Subcutaneous adipose tissue (tissue), 4 donors: ENCODE results near the gene PYURF. TPM values are rescaled to one million over a fixed set of nuclear protein-coding genes. Genes with fewer than 3 reads are reported as not detected.

Experiments
- total RNA-seq, 4 donors: library from RNA; depleted of rRNA; stranded (reverse); fragments of >200 nt; gene quantifications; one replicate each; pipeline ENCODE4 v1.1.0, GENCODE V29; 2016
- TF ChIP-seq, protein P1 (sequence below): fragments of 450-650 bp; IDR thresholded peaks from one replicate; pipeline ENCODE4 v1.5.1; 2016; ENCODE audit warnings: low read depth, mild to moderate bottlenecking, control low read depth, antibody characterized with exemption, moderate library complexity

PYURF gene
- total RNA-seq, 4 donors from 2014 or later = 103 to 142 (median 117) TPM

DNA sequence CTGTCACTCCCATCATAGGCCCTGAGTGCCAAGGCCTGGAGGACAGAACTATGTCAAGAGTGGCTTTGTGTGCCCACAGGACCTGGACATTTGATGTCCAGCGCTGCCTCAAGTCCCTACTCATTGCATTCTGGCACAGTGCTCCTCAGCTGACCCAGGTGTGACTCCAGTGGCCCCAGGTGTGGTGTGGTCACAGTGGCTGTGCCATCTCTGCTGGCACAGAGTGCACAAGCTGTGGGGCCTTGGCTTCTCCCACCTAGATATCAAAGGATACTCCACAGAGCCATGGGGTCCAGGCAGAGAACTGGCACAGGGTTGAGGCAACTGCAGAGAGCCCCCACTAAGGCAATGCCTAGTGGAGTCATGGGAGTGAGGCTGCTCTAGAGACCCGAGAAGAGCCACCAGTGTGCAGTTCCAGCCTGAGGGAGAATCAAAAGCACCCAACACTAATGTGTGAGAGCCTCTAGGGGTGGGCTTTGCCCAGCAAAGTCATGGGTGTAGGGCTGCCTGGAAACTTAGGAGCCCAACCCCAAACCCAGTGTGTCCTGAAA lies 25.6 kb downstream of the PYURF start:
- TF ChIP-seq, protein P1, sequence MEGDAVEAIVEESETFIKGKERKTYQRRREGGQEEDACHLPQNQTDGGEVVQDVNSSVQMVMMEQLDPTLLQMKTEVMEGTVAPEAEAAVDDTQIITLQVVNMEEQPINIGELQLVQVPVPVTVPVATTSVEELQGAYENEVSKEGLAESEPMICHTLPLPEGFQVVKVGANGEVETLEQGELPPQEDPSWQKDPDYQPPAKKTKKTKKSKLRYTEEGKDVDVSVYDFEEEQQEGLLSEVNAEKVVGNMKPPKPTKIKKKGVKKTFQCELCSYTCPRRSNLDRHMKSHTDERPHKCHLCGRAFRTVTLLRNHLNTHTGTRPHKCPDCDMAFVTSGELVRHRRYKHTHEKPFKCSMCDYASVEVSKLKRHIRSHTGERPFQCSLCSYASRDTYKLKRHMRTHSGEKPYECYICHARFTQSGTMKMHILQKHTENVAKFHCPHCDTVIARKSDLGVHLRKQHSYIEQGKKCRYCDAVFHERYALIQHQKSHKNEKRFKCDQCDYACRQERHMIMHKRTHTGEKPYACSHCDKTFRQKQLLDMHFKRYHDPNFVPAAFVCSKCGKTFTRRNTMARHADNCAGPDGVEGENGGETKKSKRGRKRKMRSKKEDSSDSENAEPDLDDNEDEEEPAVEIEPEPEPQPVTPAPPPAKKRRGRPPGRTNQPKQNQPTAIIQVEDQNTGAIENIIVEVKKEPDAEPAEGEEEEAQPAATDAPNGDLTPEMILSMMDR = no peak

DNA sequence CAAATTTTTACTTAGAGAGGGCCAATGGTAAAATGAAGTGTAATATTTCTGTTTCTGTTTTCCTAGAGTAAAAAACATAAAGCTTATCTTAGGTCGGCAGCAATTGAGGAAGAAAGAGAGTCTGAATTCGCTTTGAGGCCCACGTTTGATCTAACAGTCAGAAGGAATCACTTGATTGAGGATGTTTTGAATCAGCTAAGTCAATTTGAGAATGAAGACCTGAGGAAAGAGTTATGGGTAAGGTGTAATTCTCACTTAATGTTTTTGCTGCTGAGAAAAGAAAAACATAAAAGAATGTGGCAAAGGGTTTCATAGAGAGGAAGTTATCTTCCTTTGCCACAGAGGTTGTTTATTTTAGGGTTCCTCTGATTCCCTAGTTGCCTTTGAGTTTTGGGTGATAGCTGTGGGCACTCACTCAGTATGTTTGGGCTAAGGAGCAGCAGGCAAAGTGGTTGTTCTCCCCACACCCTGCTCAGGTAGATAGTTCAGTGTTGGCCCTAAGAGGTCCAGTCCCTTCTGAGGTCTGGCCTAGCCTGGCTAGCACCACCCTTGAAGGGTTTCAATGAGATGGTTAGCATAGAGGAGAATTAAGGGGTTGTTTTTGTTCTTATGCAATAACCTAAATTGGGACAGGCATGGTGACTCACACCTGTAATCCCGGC lies 34.3 kb downstream of the PYURF start:
- TF ChIP-seq, protein P1 = no peak

- TF ChIP-seq, protein P1 = no peak
These were observed 42.0 kb downstream of the PYURF start for GRCh38 chr4:88481537-88481936.

DNA sequence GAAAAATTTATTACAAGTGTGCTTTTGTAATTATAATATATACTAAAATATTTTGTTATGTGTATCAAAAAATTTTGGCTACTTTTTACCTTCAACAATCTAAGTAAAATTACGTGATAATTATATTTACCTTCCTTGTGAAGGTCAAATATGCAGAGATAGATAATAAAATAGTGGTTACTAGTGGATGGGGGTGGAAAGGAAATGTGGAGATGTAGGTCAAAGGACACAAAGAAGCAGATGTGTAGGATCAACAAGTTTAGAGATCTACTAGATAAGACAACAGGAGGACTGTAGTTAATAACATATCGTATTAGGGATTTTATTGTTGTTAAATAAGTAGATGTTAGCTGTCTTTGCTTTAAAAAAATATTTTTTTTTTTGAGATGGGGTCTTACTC lies 45.3 kb downstream of the PYURF start:
- TF ChIP-seq, protein P1 = no peak

GRCh38 chr4:88477229-88477860 lies 46.2 kb downstream of the PYURF start:
- TF ChIP-seq, protein P1 = no peak

Other genes starting within 250 kb of the PYURF start
- 10 to 100 TPM; 10.4 to 19.2 (median 15.0) TPM for gene PPM1K, start 239.2 kb downstream of the PYURF start, total RNA-seq
- gene HERC6, start 144.9 kb downstream of the PYURF start, total RNA-seq = 10 to 100 TPM in 1 of 4 donors, 1 to 10 TPM in 3; 4.2 to 13.2 (median 5.5) TPM
- 10 to 100 TPM in 1 of 4 donors, 1 to 10 TPM in 3; 6.5 to 11.9 (median 7.3) TPM for gene HERC5, start 66.7 kb downstream of the PYURF start, total RNA-seq
- gene HERC3, start 68.7 kb upstream of the PYURF start, total RNA-seq = 10 to 100 TPM; 29.8 to 48.9 (median 42.4) TPM
- 1 to 10 TPM; 4.1 to 7.5 (median 6.0) TPM for gene NAP1L5, start 174.1 kb upstream of the PYURF start, total RNA-seq